SIG-M5 treated with dmso at 0.1 percent for 504 hours (cell line): ENCODE data around the gene FBXW8.
A peak's percentile ranks its signal among the peaks of the same experiment; 100 is the strongest.

Experiments
- DNase-seq: peaks from one replicate; lab custom pipeline; 2025; ENCODE audit not compliant: unreplicated experiment; lab: John Stamatoyannopoulos, UW

FBXW8 gene

GRCh38 chr12:116954710-116955381 is 44.1 kb downstream of the FBXW8 start:
- DNase-seq: no peak

- DNase-seq: peak; percentile 47
Measured at GRCh38 chr12:116955382-116956021, 44.8 kb downstream of the FBXW8 start.

GRCh38 chr12:116958402-116959197 is 47.9 kb downstream of the FBXW8 start:
- DNase-seq: no peak

GRCh38 chr12:116959198-116959460 is 48.4 kb downstream of the FBXW8 start:
- no peak for DNase-seq

GRCh38 chr12:116959845-116960514 is 49.2 kb downstream of the FBXW8 start:
- DNase-seq: no peak

GRCh38 chr12:116962197-116962596 is 51.4 kb downstream of the FBXW8 start:
- no peak for DNase-seq

- no peak for DNase-seq
Measured at GRCh38 chr12:116962783-116963356, 52.1 kb downstream of the FBXW8 start.

- no peak for DNase-seq
Measured at GRCh38 chr12:116964054-116965050, 53.6 kb downstream of the FBXW8 start.

GRCh38 chr12:116968986-116969385 is 58.2 kb downstream of the FBXW8 start:
- no peak for DNase-seq

GRCh38 chr12:116969615-116970585 is 59.1 kb downstream of the FBXW8 start:
- DNase-seq: no peak

- no peak for DNase-seq
Measured at GRCh38 chr12:116971222-116971621, 60.5 kb downstream of the FBXW8 start.

- no peak for DNase-seq
Measured at GRCh38 chr12:116975779-116976393, 65.1 kb downstream of the FBXW8 start.

GRCh38 chr12:116977465-116978380 is 67.0 kb downstream of the FBXW8 start:
- no peak for DNase-seq

GRCh38 chr12:116978791-116979508 is 68.2 kb downstream of the FBXW8 start:
- no peak for DNase-seq

- DNase-seq: no peak
Measured at GRCh38 chr12:116980083-116980482, 69.3 kb downstream of the FBXW8 start.

GRCh38 chr12:116982791-116983411 is 72.2 kb downstream of the FBXW8 start:
- DNase-seq: no peak
